Hepatocyte (in vitro differentiated cells): ENCODE results near the gene S100A5.

Experiments used
- CTCF ChIP-seq: fragments of 200-600 bp; sonication (generic); IDR thresholded peaks from 2 replicates; pipeline ENCODE4 v1.5.1; 2016; ENCODE audit warnings: antibody characterized with exemption, mild to moderate bottlenecking; ENCODE audit not compliant: poor library complexity
- EZH2phosphoT487 ChIP-seq: fragments of 200-600 bp; sonication (generic); IDR thresholded peaks from one replicate; pipeline ENCODE4 v1.6.1; 2018; ENCODE audit warnings: antibody characterized with exemption, mild to moderate bottlenecking, low read depth, moderate library complexity; ENCODE audit not compliant: unreplicated experiment, severe bottlenecking

GRCh38 chr1:153563483-153563901 is 22.8 kb upstream of the S100A5 start:
- TF ChIP-seq CTCF (no peak), EZH2phosphoT487 (no peak)
